Measurements from ENCODE around the gene DOCK2. TPM values are rescaled to one million over a fixed set of nuclear protein-coding genes. Genes with fewer than 3 reads are reported as not detected.

The DOCK2 gene
- total RNA-seq, 1 experiment from 2014 or later = 4.6 TPM

GRCh38 chr5:169960659-169961058 lies 323.6 kb downstream of the DOCK2 start:
- POLR2A ChIA-PET = no interaction called here
- H3K27ac Mint-ChIP-seq = no peak overlapping the region
- ATAC-seq (no peak), DNase-seq (ENCODE audit: low spot score) (no peak)
- CTCF ChIA-PET = no interaction called here
- peaks cover 28% of the 10 kb centered on the region for H3K4me1 Mint-ChIP-seq
- no peak for TF ChIP-seq ZNF138 (CRISPR knock-in tag; conservative IDR thresholded peaks at IDR 0.05)
- TF ChIP-seq MAX (CRISPR knock-in tag; IDR thresholded peaks at IDR 0.05) = no peak
- TF ChIP-seq FOXP1 (CRISPR knock-in tag; IDR thresholded peaks at IDR 0.05; ENCODE audit: borderline replicate concordance) = no peak
- no peak for TF ChIP-seq ZSCAN18 (CRISPR knock-in tag; IDR thresholded peaks at IDR 0.05)
- no peak for TF ChIP-seq CTCF (IDR thresholded peaks at IDR 0.05)
- H3K4me3 Mint-ChIP-seq = no peak overlapping the region
- no peaks in the 10 kb centered on the region for H3K9me3 Mint-ChIP-seq
- no peaks in the 10 kb centered on the region for H3K27me3 Mint-ChIP-seq (ENCODE audit: low read depth)
- no peaks in the 10 kb centered on the region for H3K36me3 Mint-ChIP-seq

- DNase-seq (ENCODE audit: low spot score) (no peak), ATAC-seq (no peak)
- Mint-ChIP-seq H3K27ac (no peak overlapping the region), H3K4me3 (no peak overlapping the region), H3K4me1 (peaks cover 15% of the 10 kb centered on the region), H3K36me3 (no peaks in the 10 kb centered on the region), H3K9me3 (no peaks in the 10 kb centered on the region), H3K27me3 (ENCODE audit: low read depth) (no peaks in the 10 kb centered on the region)
- no peak for TF ChIP-seq E2F4 (CRISPR knock-in tag; IDR thresholded peaks at IDR 0.05; ENCODE audit: borderline replicate concordance, low read depth)
- TF ChIP-seq NFE2L1 (CRISPR knock-in tag; IDR thresholded peaks at IDR 0.05) = no peak
- TF ChIP-seq ZNF425 (CRISPR knock-in tag; conservative IDR thresholded peaks at IDR 0.05) = no peak
- no peak for TF ChIP-seq ATF3 (CRISPR knock-in tag; conservative IDR thresholded peaks at IDR 0.05)
- TF ChIP-seq, protein P1, sequence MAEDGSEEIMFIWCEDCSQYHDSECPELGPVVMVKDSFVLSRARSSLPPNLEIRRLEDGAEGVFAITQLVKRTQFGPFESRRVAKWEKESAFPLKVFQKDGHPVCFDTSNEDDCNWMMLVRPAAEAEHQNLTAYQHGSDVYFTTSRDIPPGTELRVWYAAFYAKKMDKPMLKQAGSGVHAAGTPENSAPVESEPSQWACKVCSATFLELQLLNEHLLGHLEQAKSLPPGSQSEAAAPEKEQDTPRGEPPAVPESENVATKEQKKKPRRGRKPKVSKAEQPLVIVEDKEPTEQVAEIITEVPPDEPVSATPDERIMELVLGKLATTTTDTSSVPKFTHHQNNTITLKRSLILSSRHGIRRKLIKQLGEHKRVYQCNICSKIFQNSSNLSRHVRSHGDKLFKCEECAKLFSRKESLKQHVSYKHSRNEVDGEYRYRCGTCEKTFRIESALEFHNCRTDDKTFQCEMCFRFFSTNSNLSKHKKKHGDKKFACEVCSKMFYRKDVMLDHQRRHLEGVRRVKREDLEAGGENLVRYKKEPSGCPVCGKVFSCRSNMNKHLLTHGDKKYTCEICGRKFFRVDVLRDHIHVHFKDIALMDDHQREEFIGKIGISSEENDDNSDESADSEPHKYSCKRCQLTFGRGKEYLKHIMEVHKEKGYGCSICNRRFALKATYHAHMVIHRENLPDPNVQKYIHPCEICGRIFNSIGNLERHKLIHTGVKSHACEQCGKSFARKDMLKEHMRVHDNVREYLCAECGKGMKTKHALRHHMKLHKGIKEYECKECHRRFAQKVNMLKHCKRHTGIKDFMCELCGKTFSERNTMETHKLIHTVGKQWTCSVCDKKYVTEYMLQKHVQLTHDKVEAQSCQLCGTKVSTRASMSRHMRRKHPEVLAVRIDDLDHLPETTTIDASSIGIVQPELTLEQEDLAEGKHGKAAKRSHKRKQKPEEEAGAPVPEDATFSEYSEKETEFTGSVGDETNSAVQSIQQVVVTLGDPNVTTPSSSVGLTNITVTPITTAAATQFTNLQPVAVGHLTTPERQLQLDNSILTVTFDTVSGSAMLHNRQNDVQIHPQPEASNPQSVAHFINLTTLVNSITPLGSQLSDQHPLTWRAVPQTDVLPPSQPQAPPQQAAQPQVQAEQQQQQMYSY (CRISPR knock-in tag; IDR thresholded peaks at IDR 0.05) = no peak
- TF ChIP-seq, protein P2, sequence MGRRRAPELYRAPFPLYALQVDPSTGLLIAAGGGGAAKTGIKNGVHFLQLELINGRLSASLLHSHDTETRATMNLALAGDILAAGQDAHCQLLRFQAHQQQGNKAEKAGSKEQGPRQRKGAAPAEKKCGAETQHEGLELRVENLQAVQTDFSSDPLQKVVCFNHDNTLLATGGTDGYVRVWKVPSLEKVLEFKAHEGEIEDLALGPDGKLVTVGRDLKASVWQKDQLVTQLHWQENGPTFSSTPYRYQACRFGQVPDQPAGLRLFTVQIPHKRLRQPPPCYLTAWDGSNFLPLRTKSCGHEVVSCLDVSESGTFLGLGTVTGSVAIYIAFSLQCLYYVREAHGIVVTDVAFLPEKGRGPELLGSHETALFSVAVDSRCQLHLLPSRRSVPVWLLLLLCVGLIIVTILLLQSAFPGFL (CRISPR knock-in tag; IDR thresholded peaks at IDR 0.05; ENCODE audit: borderline replicate concordance) = no peak
- TF ChIP-seq, protein P3, sequence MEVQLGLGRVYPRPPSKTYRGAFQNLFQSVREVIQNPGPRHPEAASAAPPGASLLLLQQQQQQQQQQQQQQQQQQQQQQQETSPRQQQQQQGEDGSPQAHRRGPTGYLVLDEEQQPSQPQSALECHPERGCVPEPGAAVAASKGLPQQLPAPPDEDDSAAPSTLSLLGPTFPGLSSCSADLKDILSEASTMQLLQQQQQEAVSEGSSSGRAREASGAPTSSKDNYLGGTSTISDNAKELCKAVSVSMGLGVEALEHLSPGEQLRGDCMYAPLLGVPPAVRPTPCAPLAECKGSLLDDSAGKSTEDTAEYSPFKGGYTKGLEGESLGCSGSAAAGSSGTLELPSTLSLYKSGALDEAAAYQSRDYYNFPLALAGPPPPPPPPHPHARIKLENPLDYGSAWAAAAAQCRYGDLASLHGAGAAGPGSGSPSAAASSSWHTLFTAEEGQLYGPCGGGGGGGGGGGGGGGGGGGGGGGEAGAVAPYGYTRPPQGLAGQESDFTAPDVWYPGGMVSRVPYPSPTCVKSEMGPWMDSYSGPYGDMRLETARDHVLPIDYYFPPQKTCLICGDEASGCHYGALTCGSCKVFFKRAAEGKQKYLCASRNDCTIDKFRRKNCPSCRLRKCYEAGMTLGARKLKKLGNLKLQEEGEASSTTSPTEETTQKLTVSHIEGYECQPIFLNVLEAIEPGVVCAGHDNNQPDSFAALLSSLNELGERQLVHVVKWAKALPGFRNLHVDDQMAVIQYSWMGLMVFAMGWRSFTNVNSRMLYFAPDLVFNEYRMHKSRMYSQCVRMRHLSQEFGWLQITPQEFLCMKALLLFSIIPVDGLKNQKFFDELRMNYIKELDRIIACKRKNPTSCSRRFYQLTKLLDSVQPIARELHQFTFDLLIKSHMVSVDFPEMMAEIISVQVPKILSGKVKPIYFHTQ (CRISPR knock-in tag; IDR thresholded peaks at IDR 0.05) = no peak
- TF ChIP-seq, protein P4, sequence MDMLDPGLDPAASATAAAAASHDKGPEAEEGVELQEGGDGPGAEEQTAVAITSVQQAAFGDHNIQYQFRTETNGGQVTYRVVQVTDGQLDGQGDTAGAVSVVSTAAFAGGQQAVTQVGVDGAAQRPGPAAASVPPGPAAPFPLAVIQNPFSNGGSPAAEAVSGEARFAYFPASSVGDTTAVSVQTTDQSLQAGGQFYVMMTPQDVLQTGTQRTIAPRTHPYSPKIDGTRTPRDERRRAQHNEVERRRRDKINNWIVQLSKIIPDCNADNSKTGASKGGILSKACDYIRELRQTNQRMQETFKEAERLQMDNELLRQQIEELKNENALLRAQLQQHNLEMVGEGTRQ (CRISPR knock-in tag; IDR thresholded peaks at IDR 0.05) = no peak
- TF ChIP-seq GTF2I (CRISPR knock-in tag; conservative IDR thresholded peaks at IDR 0.05) = no peak
- no peak for TF ChIP-seq NR3C1 (CRISPR knock-in tag; conservative IDR thresholded peaks at IDR 0.05; ENCODE audit: low read depth)
- POLR2A ChIA-PET = no interaction called here
- CTCF ChIA-PET = interaction anchor here (2.7 kb wide), 1 partner anchor 16 kb away, joined by 15 read pairs; the partner anchor contains the start of gene INSYN2B
These were observed 327.2 kb downstream of the DOCK2 start for GRCh38 chr5:169964246-169964645.

Measured in WTC11 (cell line).